Measurements from ENCODE around the gene TMCO4.

TMCO4 gene

GRCh38 chr1:19744886-19745285 is 54.8 kb downstream of the TMCO4 start:
- no peak for DNase-seq (ENCODE audit: low spot score)
- H3K27ac ChIP-seq = no peak overlapping the region
- no peak for TF ChIP-seq CTCF (conservative IDR thresholded peaks at IDR 0.05; ENCODE audit: low read depth)
- ChIA-PET CTCF (no interaction called here), POLR2A (ENCODE audit: low non-redundant PET) (no interaction called here)

GRCh38 chr1:19744335-19744743 is 55.4 kb downstream of the TMCO4 start:
- DNase-seq (ENCODE audit: low spot score) = no peak
- ChIA-PET POLR2A (ENCODE audit: low non-redundant PET) (no interaction called here), CTCF (no interaction called here)
- TF ChIP-seq CTCF (conservative IDR thresholded peaks at IDR 0.05; ENCODE audit: low read depth) = no peak
- no peak overlapping the region for H3K27ac ChIP-seq

GRCh38 chr1:19743793-19744192 is 55.9 kb downstream of the TMCO4 start:
- H3K27ac ChIP-seq = no peak overlapping the region
- ChIA-PET POLR2A (ENCODE audit: low non-redundant PET) (no interaction called here), CTCF (interaction anchor here (1.8 kb wide), 1 partner anchor 18 kb away, joined by 6 read pairs; no protein-coding TSS in a partner anchor)
- no peak for TF ChIP-seq CTCF (conservative IDR thresholded peaks at IDR 0.05; ENCODE audit: low read depth)
- no peak for DNase-seq (ENCODE audit: low spot score)

- TF ChIP-seq CTCF (conservative IDR thresholded peaks at IDR 0.05; ENCODE audit: low read depth) = no peak
- no peak for DNase-seq (ENCODE audit: low spot score)
- no peak overlapping the region for H3K27ac ChIP-seq
- ChIA-PET CTCF (interaction anchor here (1.8 kb wide), 1 partner anchor 19 kb away, joined by 6 read pairs; no protein-coding TSS in a partner anchor), POLR2A (ENCODE audit: low non-redundant PET) (no interaction called here)
Measured at GRCh38 chr1:19743180-19743579, 56.5 kb downstream of the TMCO4 start.

GRCh38 chr1:19739628-19740027 is 60.1 kb downstream of the TMCO4 start:
- H3K27ac ChIP-seq = no peak overlapping the region
- DNase-seq (ENCODE audit: low spot score) = peak; percentile 68
- ChIA-PET POLR2A (ENCODE audit: low non-redundant PET) (no interaction called here), CTCF (interaction anchor here (0.6 to 1.5 kb wide), 2 partner anchors 12 to 142 kb away, joined by 3 to 4 read pairs; partner anchors contain the start of gene OTUD3)
- TF ChIP-seq CTCF (conservative IDR thresholded peaks at IDR 0.05; ENCODE audit: low read depth) = no peak

- no peak overlapping the region for H3K27ac ChIP-seq
- ChIA-PET CTCF (interaction anchor here (1.5 kb wide), 1 partner anchor 11 kb away, joined by 4 read pairs; no protein-coding TSS in a partner anchor), POLR2A (ENCODE audit: low non-redundant PET) (no interaction called here)
- no peak for TF ChIP-seq CTCF (conservative IDR thresholded peaks at IDR 0.05; ENCODE audit: low read depth)
- no peak for DNase-seq (ENCODE audit: low spot score)
Measured at GRCh38 chr1:19738669-19739068, 61.0 kb downstream of the TMCO4 start.
